BJ (cell line): ENCODE data around the gene ISOC2. TPM values are rescaled to one million over a fixed set of nuclear protein-coding genes. Genes with fewer than 3 reads are reported as not detected.

Experiments
- CTCF ChIA-PET: fragments of 350-600 bp; formaldehyde crosslinking; extraction: SDS; loops from one replicate; lab custom pipeline; 2021; ENCODE audit warnings: antibody characterized with exemption, inconsistent platforms; lab: Yijun Ruan, JAX
- POLR2A ChIA-PET: fragments of 300-600 bp; sonication (Branson Sonifier 250); formaldehyde crosslinking; extraction: SDS; loops from one replicate; lab custom pipeline; 2021; ENCODE audit warnings: antibody characterized with exemption; lab: Charles Lee
- DNase-seq: peaks from one replicate; pipeline ENCODE4 v3.0.0-alpha.2; 2011; ENCODE audit warnings: low read depth
- H3K27me3 ChIP-seq: 2 replicates; pipeline ENCODE4 v1.6.0; 2011; ENCODE audit warnings: low read length; ENCODE audit not compliant: control insufficient read depth, insufficient read depth
- H3K36me3 ChIP-seq: 2 replicates; pipeline ENCODE4 v1.5.1; 2011; ENCODE audit warnings: low read length; ENCODE audit not compliant: control insufficient read depth, insufficient read depth
- H3K4me3 ChIP-seq: 2 replicates; pipeline ENCODE4 v1.5.1; 2011; ENCODE audit warnings: low read depth, mild to moderate bottlenecking, control low read depth, low read length
- CTCF ChIP-seq: IDR thresholded peaks from 2 replicates; pipeline ENCODE4 v1.5.1; 2011; ENCODE audit warnings: low read depth, mild to moderate bottlenecking, control low read depth, inconsistent platforms, low read length, moderate library complexity; ENCODE audit not compliant: insufficient read depth
- polyA plus RNA-seq: library from polyadenylated mRNA; depleted of rRNA; stranded (reverse); fragments of >200 nt; gene quantifications from 2 replicates; pipeline ENCODE4 v1.2.3, GENCODE V29; 2011

ISOC2 gene
- polyA plus RNA-seq, 1 experiment, result 123 TPM

DNA sequence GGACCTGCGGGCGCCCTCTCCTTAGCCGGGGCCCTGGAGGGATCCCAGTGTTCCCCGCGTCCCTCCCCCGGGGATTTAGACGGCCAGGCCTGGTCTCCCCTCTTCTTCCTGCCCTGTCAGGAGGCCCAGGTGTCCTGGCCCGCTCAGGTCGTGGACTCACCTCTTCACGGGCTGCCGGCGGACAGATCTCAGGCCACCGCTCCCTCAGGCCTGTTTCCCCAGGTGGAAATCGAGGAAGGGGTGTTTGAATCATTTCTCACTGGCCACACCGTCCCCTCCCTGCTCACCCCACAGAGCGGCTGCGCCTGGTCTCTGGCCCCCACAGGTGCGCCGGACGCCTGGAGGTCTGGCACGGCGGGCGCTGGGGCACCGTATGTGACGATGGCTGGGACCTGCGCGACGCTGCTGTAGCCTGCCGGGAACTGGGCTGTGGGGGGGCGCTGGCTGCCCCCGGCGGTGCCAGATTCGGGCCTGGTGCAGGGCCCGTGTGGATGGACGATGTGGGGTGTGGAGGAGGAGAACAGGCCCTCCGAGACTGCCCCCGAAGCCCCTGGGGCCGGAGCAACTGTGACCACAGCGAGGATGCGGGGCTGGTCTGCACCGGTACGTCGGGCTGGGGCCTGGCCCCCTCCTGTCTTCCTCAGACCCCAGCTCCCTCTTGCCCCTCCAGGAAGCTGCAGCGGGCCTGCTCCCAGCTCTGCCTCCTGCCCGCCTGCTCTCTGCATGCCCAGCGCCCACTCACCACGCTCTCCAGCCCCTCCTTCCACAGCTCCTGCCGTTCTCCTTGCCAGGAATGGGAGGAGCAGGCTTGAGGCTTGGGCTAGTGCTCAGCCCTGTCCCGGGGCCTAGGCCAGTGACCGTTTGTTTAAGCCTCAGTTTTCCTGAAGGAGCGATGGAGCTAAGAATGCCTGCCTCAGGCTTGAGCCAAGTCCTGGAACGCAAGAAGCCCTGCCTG lies 29.3 kb upstream of the ISOC2 start:
- H3K27me3 ChIP-seq, result no peaks in the 10 kb centered on the region
- ChIA-PET POLR2A (no interaction called here), CTCF (interaction anchor here (1.2 to 10.9 kb wide), 6 partner anchors 13 to 142 kb away, joined by 3 to 106 read pairs (median 17); partner anchors contain the start of genes ZNF628 and ZNF865)
- no peak for DNase-seq
- H3K4me3 ChIP-seq, result no peak overlapping the region
- no peak for TF ChIP-seq CTCF
- peaks cover 2% of the 10 kb centered on the region for H3K36me3 ChIP-seq

DNA sequence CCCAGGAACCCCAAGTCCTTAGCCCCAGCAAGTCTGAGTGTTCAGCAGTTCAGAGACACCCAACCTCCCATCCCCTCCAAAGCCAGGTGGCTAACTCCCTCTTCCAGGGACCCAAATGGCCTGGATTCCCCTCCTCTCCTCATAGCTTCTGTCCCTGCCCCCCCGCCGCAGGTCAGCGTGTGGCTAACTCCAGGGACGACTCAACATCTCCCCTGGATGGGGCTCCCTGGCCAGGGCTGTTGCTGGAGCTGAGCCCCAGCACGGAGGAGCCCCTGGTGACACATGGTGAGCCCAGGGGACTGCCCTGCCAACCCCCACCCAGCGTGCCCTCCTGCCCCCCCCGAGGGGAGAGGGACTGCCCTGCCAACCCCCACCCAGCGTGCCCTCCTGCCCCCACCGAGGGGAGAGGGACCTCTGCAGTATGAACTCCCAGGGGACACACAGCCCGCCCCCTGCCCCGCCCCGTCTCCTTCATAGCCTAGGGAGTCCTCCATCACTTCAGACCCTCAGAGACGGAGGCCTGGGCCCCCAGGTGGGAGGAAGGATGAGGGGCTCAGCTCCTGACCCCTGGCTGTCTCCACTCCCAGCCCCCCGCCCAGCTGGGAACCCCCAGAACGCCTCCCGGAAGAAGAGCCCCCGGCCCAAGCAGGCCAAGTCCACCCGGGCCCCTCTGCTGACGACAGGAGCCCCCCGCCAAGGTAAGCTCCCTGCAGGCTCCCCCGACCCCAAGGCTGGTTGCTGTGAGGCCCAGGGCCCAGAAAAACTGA lies 28.5 kb upstream of the ISOC2 start:
- ChIA-PET CTCF (interaction anchor here (0.7 to 10.9 kb wide), 6 partner anchors 14 to 164 kb away, joined by 3 to 106 read pairs (median 7); partner anchors contain the start of gene ZNF865), POLR2A (no interaction called here)
- no peaks in the 10 kb centered on the region for H3K27me3 ChIP-seq
- H3K36me3 ChIP-seq, result no peaks in the 10 kb centered on the region; the same call in 1 of the 2 replicates
- no peak overlapping the region for H3K4me3 ChIP-seq
- DNase-seq, result no peak
- no peak for TF ChIP-seq CTCF

DNA sequence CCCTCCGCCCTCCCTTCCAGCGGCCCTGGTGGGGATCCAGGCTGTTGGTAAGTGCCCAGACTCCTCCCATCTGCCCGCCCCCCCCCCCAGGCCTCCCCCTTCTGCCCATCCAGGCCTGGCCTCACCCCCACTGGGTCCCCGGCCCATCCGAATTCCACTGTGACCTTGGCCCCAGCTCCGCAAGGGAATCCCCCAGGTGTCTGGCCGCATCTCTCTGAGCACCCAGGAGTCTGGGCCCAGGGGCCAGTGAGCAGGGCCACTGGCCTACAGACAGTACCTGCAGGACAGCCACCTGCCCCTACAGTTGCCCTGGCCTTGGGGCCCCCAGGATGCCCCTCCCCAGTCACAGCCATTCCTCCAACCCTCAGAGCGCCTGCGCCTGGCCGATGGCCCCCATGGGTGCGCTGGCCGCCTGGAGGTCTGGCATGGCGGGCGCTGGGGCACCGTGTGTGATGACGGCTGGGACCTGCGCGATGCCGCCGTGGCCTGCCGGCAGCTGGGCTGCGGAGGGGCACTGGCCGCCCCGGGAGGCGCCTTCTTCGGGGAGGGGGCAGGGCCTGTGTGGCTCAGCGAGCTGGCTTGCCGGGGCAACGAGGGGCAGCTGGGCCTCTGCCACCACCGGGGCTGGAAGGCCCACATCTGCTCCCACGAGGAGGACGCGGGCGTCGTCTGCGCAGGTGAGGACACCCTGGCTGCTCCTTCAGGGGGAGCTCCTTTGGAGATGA lies 27.7 kb upstream of the ISOC2 start:
- no peak for DNase-seq
- POLR2A ChIA-PET, result interaction anchor here (0.6 to 1.8 kb wide), 2 partner anchors 22 to 110 kb away, joined by 5 read pairs; partner anchors contain the start of gene FIZ1
- H3K36me3 ChIP-seq, result no peaks in the 10 kb centered on the region; the same call in 1 of the 2 replicates
- peak overlapping the region; percentile 39 for H3K4me3 ChIP-seq
- CTCF ChIA-PET, result interaction anchor here (1.5 to 10.9 kb wide), 5 partner anchors 15 to 165 kb away, joined by 4 to 106 read pairs (median 10); partner anchors contain the start of gene ZNF865
- no peaks in the 10 kb centered on the region for H3K27me3 ChIP-seq
- TF ChIP-seq CTCF, result no peak

GRCh38 chr19:55487924-55488687 lies 26.7 kb upstream of the ISOC2 start, which contains the start of gene SSC5D:
SSC5D (plus strand) TSS chr19:55488436; CDS start chr19:55488590, 154 bp downstream.
- H3K27me3 ChIP-seq, result no peaks in the 10 kb centered on the region
- peaks cover 3% of the 10 kb centered on the region; the same call in 1 of the 2 replicates for H3K36me3 ChIP-seq
- TF ChIP-seq CTCF, result no peak
- CTCF ChIA-PET, result interaction anchor here (0.5 to 10.9 kb wide), 7 partner anchors 10 to 345 kb away, joined by 3 to 106 read pairs (median 4); partner anchors contain the start of gene ISOC2
- DNase-seq, result no peak
- POLR2A ChIA-PET, result interaction anchor here (0.6 to 1.8 kb wide), 3 partner anchors 11 to 111 kb away, joined by 5 read pairs; partner anchors contain the start of genes FIZ1 and ZNF628
- H3K4me3 ChIP-seq, result peak within 1 kb of the TSS; percentile 39
